Lung (tissue), 12 donors: Measurements from ENCODE around the gene BCORL1. TPM values are rescaled to one million over a fixed set of nuclear protein-coding genes. Genes with fewer than 3 reads are reported as not detected.
A peak's percentile ranks its signal among the peaks of the same experiment; 100 is the strongest.

Experiments used
- ATAC-seq: fragments of 200-7000 bp; cut with Tn5 transposase; one replicate; pipeline ENCODE4 v1.9.1; 2020; ENCODE audit warnings: moderate number of reproducible peaks; ENCODE audit not compliant: insufficient read depth, low FRiP score
- DNase-seq, 3 donors: peaks; one replicate each; pipeline ENCODE4 v3.0.0-alpha.2; 2013 to 2017
- H3K27ac ChIP-seq, 2 donors: one replicate each; pipeline ENCODE4 v1.5.1; 2013; ENCODE audit warnings: mild to moderate bottlenecking in 2 of 2, moderate library complexity in 2 of 2, control low read depth in 1 of 2, inconsistent platforms in 1 of 2, low read depth in 1 of 2, low read length in 1 of 2
- H3K27me3 ChIP-seq, 3 donors: one replicate each; pipeline ENCODE4 v1.5.1; 2013; ENCODE audit warnings: low read length in 2 of 3; ENCODE audit not compliant: control insufficient read depth in 3 of 3, insufficient read depth in 3 of 3
- H3K36me3 ChIP-seq, 4 donors: one replicate each; pipeline ENCODE4 v1.5.1; 2013; ENCODE audit warnings: low read length in 4 of 4, mild to moderate bottlenecking in 1 of 4, moderate library complexity in 1 of 4; ENCODE audit not compliant: control insufficient read depth in 4 of 4, insufficient read depth in 4 of 4
- H3K4me1 ChIP-seq, 5 donors: one replicate each; pipeline ENCODE4 v1.5.1; 2013; ENCODE audit warnings: low read length in 5 of 5, mild to moderate bottlenecking in 2 of 5, moderate library complexity in 1 of 5; ENCODE audit not compliant: control insufficient read depth in 5 of 5, insufficient read depth in 5 of 5
- H3K4me3 ChIP-seq: one replicate; pipeline ENCODE4 v1.5.1; 2013; ENCODE audit warnings: mild to moderate bottlenecking, control low read depth, moderate library complexity
- H3K9ac ChIP-seq, 2 donors: one replicate each; pipeline ENCODE4 v1.5.1; 2013; ENCODE audit warnings: low read length in 2 of 2, control low read depth in 1 of 2; ENCODE audit not compliant: insufficient read depth in 1 of 2
- H3K9me3 ChIP-seq, 4 donors: one replicate each; pipeline ENCODE4 v1.5.1; 2013; ENCODE audit warnings: low read length in 3 of 4, mild to moderate bottlenecking in 1 of 4, moderate library complexity in 1 of 4; ENCODE audit not compliant: control insufficient read depth in 4 of 4, insufficient read depth in 3 of 4
- CTCF ChIP-seq: IDR thresholded peaks from 2 replicates; pipeline ENCODE4 v1.5.1; 2012; ENCODE audit warnings: mild to moderate bottlenecking; ENCODE audit errors: control extremely low read depth, extremely low read depth
- WGBS, 2 donors: extraction: QIAGEN DNeasy Blood & Tissue Kit; methylation state at CpG; one replicate each; pipeline ENCODE4 v1.1.7; 2013; 5-methylcytosine and 5-hydroxymethylcytosine counted together
- polyA plus RNA-seq, 2 donors: library from polyadenylated mRNA; stranded (reverse); fragments of 200-250 nt; gene quantifications; one replicate each; pipeline ENCODE4 v1.2.1, GENCODE V29; 2013
- total RNA-seq, 2 donors: library from RNA; depleted of rRNA in 1 of 2; stranded (reverse); fragments of >200 nt in 1 of 2; gene quantifications; one replicate each; pipeline ENCODE4 v1.2.1, GENCODE V29; 2014 to 2021
- donor health status: control.
- donor health status: control.
- donor health status: Bipolar disorder and iron deficiency.
- donor health status: healthy.
- donor health status: DM: yes; HTN: yes; CAD: no.

BCORL1 gene
- total and polyA plus RNA-seq, 4 donors: 2.3 to 11.8 (median 7.0) TPM

- Histone ChIP-seq H3K36me3 (peaks cover 4 to 26% (median 15%) of the 10 kb centered on the region in 4 donors), H3K9ac (no peak overlapping the region), H3K4me3 (no peak overlapping the region), H3K27ac (no peak overlapping the region), H3K9me3 (peaks cover 0 to 9% (median 4%) of the 10 kb centered on the region in 4 donors), H3K27me3 (peaks cover 0 to 4% (median 0%) of the 10 kb centered on the region in 3 donors), H3K4me1 (no peaks in the 10 kb centered on the region)
- DNase-seq (no peak), ATAC-seq (no peak)
- no peak for TF ChIP-seq CTCF
- 86 to 91% methylated on average over 12 of the region's 12 CpGs for WGBS, 2 donors
Observed at GRCh38 chrX:130051176-130051845, 68.9 kb downstream of the BCORL1 start.

GRCh38 chrX:130053236-130053635, 70.8 kb downstream of the BCORL1 start:
- H3K27me3 ChIP-seq: peaks cover 0 to 4% (median 0%) of the 10 kb centered on the region in 3 donors
- ATAC-seq: no peak
- peaks cover 0 to 19% (median 11%) of the 10 kb centered on the region in 4 donors for H3K36me3 ChIP-seq
- no peaks in the 10 kb centered on the region for H3K4me1 ChIP-seq
- no peak for TF ChIP-seq CTCF
- no peak overlapping the region for H3K27ac ChIP-seq
- no peak overlapping the region for H3K9ac ChIP-seq
- H3K9me3 ChIP-seq: peaks cover 0 to 7% (median 3%) of the 10 kb centered on the region in 4 donors
- DNase-seq: no peak
- WGBS, 2 donors: 81 to 87% methylated on average over 8 to 10 of the region's 10 CpGs
- H3K4me3 ChIP-seq: no peak overlapping the region

GRCh38 chrX:130055103-130055502, 72.7 kb downstream of the BCORL1 start:
- WGBS, 2 donors: 64 to 92% methylated on average over 11 of the region's 11 CpGs
- DNase-seq: peak in 2 of 3 donors; percentile 19 to 20
- no peak for ATAC-seq
- no peak overlapping the region for H3K27ac ChIP-seq
- peaks cover 0 to 11% (median 10%) of the 10 kb centered on the region in 4 donors for H3K36me3 ChIP-seq
- peaks cover 0 to 4% (median 0%) of the 10 kb centered on the region in 3 donors for H3K27me3 ChIP-seq
- TF ChIP-seq CTCF: no peak
- no peak overlapping the region for H3K9ac ChIP-seq
- no peaks in the 10 kb centered on the region for H3K4me1 ChIP-seq
- no peak overlapping the region for H3K4me3 ChIP-seq
- H3K9me3 ChIP-seq: peaks cover 0 to 6% (median 1%) of the 10 kb centered on the region in 4 donors
